Fibroblast of villous mesenchyme (primary cell): ENCODE measurements around the gene CFAP299. TPM values are rescaled to one million over a fixed set of nuclear protein-coding genes. Genes with fewer than 3 reads are reported as not detected.

Source experiments
- DNase-seq: peaks from one replicate; pipeline ENCODE4 v3.0.0-alpha.2; 2010; ENCODE audit warnings: low read depth
- H3K4me3 ChIP-seq: 2 replicates; pipeline ENCODE4 v1.5.1; 2011; ENCODE audit warnings: low read depth, mild to moderate bottlenecking, low read length
- CTCF ChIP-seq: IDR thresholded peaks from 2 replicates; pipeline ENCODE4 v1.5.1; 2012; ENCODE audit warnings: low read depth, mild to moderate bottlenecking, low read length; ENCODE audit not compliant: insufficient read depth
- total RNA-seq: library from RNA; depleted of rRNA; stranded (reverse); fragments of >200 nt; gene quantifications from 2 replicates; pipeline ENCODE4 v1.2.3, GENCODE V29; 2012

CFAP299 gene
- total RNA-seq, 1 donor, result 2.6 TPM

GRCh38 chr4:80393970-80394250 lies 58.4 kb downstream of the CFAP299 start:
- TF ChIP-seq CTCF, result no peak
- no peak for DNase-seq
- H3K4me3 ChIP-seq, result no peak overlapping the region

GRCh38 chr4:80407246-80407645 lies 71.7 kb downstream of the CFAP299 start:
- peak; percentile 24 for DNase-seq
- TF ChIP-seq CTCF, result no peak
- H3K4me3 ChIP-seq, result no peak overlapping the region

GRCh38 chr4:80409809-80410208 lies 74.3 kb downstream of the CFAP299 start:
- no peak overlapping the region for H3K4me3 ChIP-seq
- DNase-seq, result no peak
- no peak for TF ChIP-seq CTCF

- TF ChIP-seq CTCF, result no peak
- DNase-seq, result no peak
Measured at GRCh38 chr4:80412322-80412721, 76.8 kb downstream of the CFAP299 start.

GRCh38 chr4:80413086-80413485 lies 77.6 kb downstream of the CFAP299 start:
- DNase-seq, result no peak
- TF ChIP-seq CTCF, result no peak
- H3K4me3 ChIP-seq, result no peak overlapping the region

More at GRCh38 chr4:80412322-80412721, 76.8 kb downstream of the CFAP299 start:
- no peak overlapping the region for H3K4me3 ChIP-seq

GRCh38 chr4:80417019-80417418 lies 81.5 kb downstream of the CFAP299 start:
- TF ChIP-seq CTCF, result no peak
- H3K4me3 ChIP-seq, result no peak overlapping the region
- DNase-seq, result no peak

GRCh38 chr4:80419946-80420345 lies 84.4 kb downstream of the CFAP299 start:
- no peak for TF ChIP-seq CTCF
- no peak overlapping the region for H3K4me3 ChIP-seq
- no peak for DNase-seq
